Measurements from ENCODE around the gene RASSF5.

- TF ChIP-seq CTCF (IDR thresholded peaks at IDR 0.05) (no peak), POLR2A (IDR thresholded peaks at IDR 0.05) (no peak)
These were observed 68.0 kb downstream of the RASSF5 start for GRCh38 chr1:206575165-206575893.
